NCI-H146 treated with DMSO at 0.1 percent for 48 hours (cell line): ENCODE measurements around the gene SORCS2.

Experiments
- DNase-seq: peaks from one replicate; lab custom pipeline; 2025; ENCODE audit not compliant: unreplicated experiment; lab: John Stamatoyannopoulos, UW

SORCS2 gene

GRCh38 chr4:7285244-7286094 lies 93.1 kb downstream of the SORCS2 start:
- no peak for DNase-seq

- no peak for DNase-seq
Observed at GRCh38 chr4:7286170-7286569, 93.8 kb downstream of the SORCS2 start.

- no peak for DNase-seq
Observed at GRCh38 chr4:7286798-7287197, 94.5 kb downstream of the SORCS2 start.

- DNase-seq: no peak
Observed at GRCh38 chr4:7287274-7287917, 95.1 kb downstream of the SORCS2 start.

GRCh38 chr4:7287918-7288280 lies 95.6 kb downstream of the SORCS2 start:
- DNase-seq: no peak

- DNase-seq: no peak
Observed at GRCh38 chr4:7288751-7289523, 96.6 kb downstream of the SORCS2 start.

GRCh38 chr4:7289589-7289988 lies 97.3 kb downstream of the SORCS2 start:
- DNase-seq: no peak

- DNase-seq: no peak
Observed at GRCh38 chr4:7291372-7292114, 99.2 kb downstream of the SORCS2 start.

GRCh38 chr4:7293703-7294102 lies 101.4 kb downstream of the SORCS2 start:
- no peak for DNase-seq

GRCh38 chr4:7294176-7294756 lies 101.9 kb downstream of the SORCS2 start:
- DNase-seq: no peak

GRCh38 chr4:7295197-7295910 lies 103.0 kb downstream of the SORCS2 start:
- no peak for DNase-seq

GRCh38 chr4:7295911-7296660 lies 103.7 kb downstream of the SORCS2 start:
- DNase-seq: no peak

GRCh38 chr4:7296661-7297335 lies 104.5 kb downstream of the SORCS2 start:
- no peak for DNase-seq

GRCh38 chr4:7297374-7297773 lies 105.0 kb downstream of the SORCS2 start:
- DNase-seq: no peak

GRCh38 chr4:7297881-7298280 lies 105.5 kb downstream of the SORCS2 start:
- no peak for DNase-seq

GRCh38 chr4:7298619-7299009 lies 106.3 kb downstream of the SORCS2 start:
- DNase-seq: no peak

- no peak for DNase-seq
Observed at GRCh38 chr4:7299010-7299907, 106.9 kb downstream of the SORCS2 start.
